Measurements from ENCODE around the gene METTL16. TPM values are rescaled to one million over a fixed set of nuclear protein-coding genes. Genes with fewer than 3 reads are reported as not detected.
"Not testable (repeated sequence)": the region's sequence is repeated elsewhere in the genome, so short reads cannot be mapped to it uniquely, and the experiment has no call there.

The METTL16 gene
- total and polyA plus RNA-seq, 10 donors = 17.1 to 38.2 (median 27.8) TPM

- Histone ChIP-seq H3K4me3 (no peak overlapping the region), H3K9me3 (no peaks in the 10 kb centered on the region), H3K4me1 (peaks cover 14 to 65% (median 42%) of the 10 kb centered on the region in 6 donors), H3K27me3 (replicated peaks in 1 of 7) (no peaks in the 10 kb centered on the region), H3K36me3 (peaks cover 0 to 10% (median 0%) of the 10 kb centered on the region in 6 donors), H3K27ac (no peak overlapping the region)
- 77 to 92% (median 81%) methylated on average over 1 of the region's 1 CpG for WGBS, 5 donors
- TF ChIP-seq POLR2AphosphoS5 (IDR thresholded peaks at IDR 0.05) (no peak), POLR2A (IDR thresholded peaks at IDR 0.05) (no peak)
- TF ChIP-seq, protein P1, sequence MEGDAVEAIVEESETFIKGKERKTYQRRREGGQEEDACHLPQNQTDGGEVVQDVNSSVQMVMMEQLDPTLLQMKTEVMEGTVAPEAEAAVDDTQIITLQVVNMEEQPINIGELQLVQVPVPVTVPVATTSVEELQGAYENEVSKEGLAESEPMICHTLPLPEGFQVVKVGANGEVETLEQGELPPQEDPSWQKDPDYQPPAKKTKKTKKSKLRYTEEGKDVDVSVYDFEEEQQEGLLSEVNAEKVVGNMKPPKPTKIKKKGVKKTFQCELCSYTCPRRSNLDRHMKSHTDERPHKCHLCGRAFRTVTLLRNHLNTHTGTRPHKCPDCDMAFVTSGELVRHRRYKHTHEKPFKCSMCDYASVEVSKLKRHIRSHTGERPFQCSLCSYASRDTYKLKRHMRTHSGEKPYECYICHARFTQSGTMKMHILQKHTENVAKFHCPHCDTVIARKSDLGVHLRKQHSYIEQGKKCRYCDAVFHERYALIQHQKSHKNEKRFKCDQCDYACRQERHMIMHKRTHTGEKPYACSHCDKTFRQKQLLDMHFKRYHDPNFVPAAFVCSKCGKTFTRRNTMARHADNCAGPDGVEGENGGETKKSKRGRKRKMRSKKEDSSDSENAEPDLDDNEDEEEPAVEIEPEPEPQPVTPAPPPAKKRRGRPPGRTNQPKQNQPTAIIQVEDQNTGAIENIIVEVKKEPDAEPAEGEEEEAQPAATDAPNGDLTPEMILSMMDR (IDR thresholded peaks at IDR 0.05 in 8 of 11, conservative IDR thresholded peaks at IDR 0.05 in 3 of 11) = no peak
- DNase-seq = no peak
- intact Hi-C loops (cut with DNase I; ENCODE audit: low total_unique reads) = no loop called here
These were observed 3.7 kb downstream of the METTL16 start for GRCh38 chr17:2508035-2508434.

- intact Hi-C loops (cut with DNase I; ENCODE audit: low total_unique reads); H3K27me3 ChIP-seq (replicated peaks in 1 of 7); H3K9me3 ChIP-seq; H3K4me3 ChIP-seq; H3K27ac ChIP-seq; DNase-seq: not testable (repeated sequence)
- peaks cover 0 to 17% (median under 1%) of the 10 kb centered on the region in 6 donors for H3K36me3 ChIP-seq
- 90 to 100% (median 98%) methylated on average over 4 to 29 of the region's 29 CpGs for WGBS, 5 donors
- H3K4me1 ChIP-seq = peaks cover 14 to 63% (median 35%) of the 10 kb centered on the region in 6 donors
These were observed 4.7 kb downstream of the METTL16 start for GRCh38 chr17:2507015-2507414.

DNA sequence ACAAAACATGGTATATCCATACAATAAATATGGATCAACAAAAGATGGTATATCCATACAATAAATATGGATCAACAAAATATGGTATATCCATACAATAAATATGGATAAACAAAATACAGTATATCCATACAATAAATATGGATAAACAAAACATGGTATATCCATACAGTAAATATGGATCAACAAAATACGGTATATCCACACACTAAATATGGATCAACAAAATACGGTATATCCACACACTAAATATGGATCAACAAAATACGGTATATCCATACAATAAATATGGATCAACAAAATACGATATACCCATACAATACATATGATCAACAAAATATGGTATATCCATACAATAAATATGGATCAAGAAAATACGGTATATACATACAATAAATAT, 8.1 kb downstream of the METTL16 start:
- H3K4me1 ChIP-seq = peaks cover under 1 to 36% (median 7%) of the 10 kb centered on the region in 6 donors
- DNase-seq = no peak
- H3K36me3 ChIP-seq = peaks cover 4 to 50% (median 23%) of the 10 kb centered on the region in 6 donors
- no peaks in the 10 kb centered on the region for H3K27me3 ChIP-seq (replicated peaks in 1 of 7)
- H3K9me3 ChIP-seq = no peaks in the 10 kb centered on the region
- H3K4me3 ChIP-seq = no peak overlapping the region
- TF ChIP-seq, protein P1 (IDR thresholded peaks at IDR 0.05 in 8 of 11, conservative IDR thresholded peaks at IDR 0.05 in 3 of 11) = no peak
- TF ChIP-seq POLR2AphosphoS5 (IDR thresholded peaks at IDR 0.05) (no peak), POLR2A (IDR thresholded peaks at IDR 0.05) (no peak)
- intact Hi-C loops (cut with DNase I; ENCODE audit: low total_unique reads) = no loop called here
- no peak overlapping the region for H3K27ac ChIP-seq
- 75 to 91% (median 78%) methylated on average over 5 of the region's 5 CpGs for WGBS, 5 donors

GRCh38 chr17:2502871-2503580, 8.7 kb downstream of the METTL16 start:
- no peak overlapping the region for H3K27ac ChIP-seq
- H3K4me1 ChIP-seq = peaks cover 0 to 30% (median under 1%) of the 10 kb centered on the region in 6 donors
- WGBS, 5 donors = 88 to 93% (median 88%) methylated on average over 8 of the region's 8 CpGs
- H3K4me3 ChIP-seq = no peak overlapping the region
- peaks cover 4 to 56% (median 28%) of the 10 kb centered on the region in 6 donors for H3K36me3 ChIP-seq
- H3K9me3 ChIP-seq = no peaks in the 10 kb centered on the region
- intact Hi-C loops (cut with DNase I; ENCODE audit: low total_unique reads) = no loop called here
- no peaks in the 10 kb centered on the region for H3K27me3 ChIP-seq (replicated peaks in 1 of 7)
- no peak for DNase-seq
- TF ChIP-seq, protein P1 (IDR thresholded peaks at IDR 0.05 in 8 of 11, conservative IDR thresholded peaks at IDR 0.05 in 3 of 11) = no peak
- TF ChIP-seq POLR2A (IDR thresholded peaks at IDR 0.05) = no peak
- no peak for TF ChIP-seq POLR2AphosphoS5 (IDR thresholded peaks at IDR 0.05)
